Trophoblast cell (in vitro differentiated cells and primary cell): ENCODE data around the gene ACCSL.

Experiments used
- DNase-seq, 2 donors: peaks; one replicate each; pipeline ENCODE4 v3.0.0-alpha.2; 2016
- H2AFZ ChIP-seq: 2 replicates; pipeline ENCODE4 v1.6.1; 2013; ENCODE audit warnings: low read length, moderate library complexity, mild to moderate bottlenecking; ENCODE audit not compliant: insufficient read depth, poor library complexity
- H2AK5ac ChIP-seq: 2 replicates; pipeline ENCODE4 v1.6.1; 2013; ENCODE audit warnings: mild to moderate bottlenecking, low read length
- H2BK120ac ChIP-seq: 2 replicates; pipeline ENCODE4 v1.6.1; 2013; ENCODE audit warnings: low read length, mild to moderate bottlenecking, moderate library complexity; ENCODE audit not compliant: insufficient read depth, poor library complexity
- H2BK12ac ChIP-seq: 2 replicates; pipeline ENCODE4 v1.6.1; 2013; ENCODE audit warnings: mild to moderate bottlenecking, low read length, moderate library complexity
- H2BK5ac ChIP-seq: 2 replicates; pipeline ENCODE4 v1.6.1; 2013; ENCODE audit warnings: low read length, low read depth, moderate library complexity, mild to moderate bottlenecking; ENCODE audit not compliant: poor library complexity
- H3K14ac ChIP-seq: 2 replicates; pipeline ENCODE4 v1.6.1; 2013; ENCODE audit warnings: mild to moderate bottlenecking, low read length
- H3K18ac ChIP-seq: 2 replicates; pipeline ENCODE4 v1.6.1; 2013; ENCODE audit warnings: mild to moderate bottlenecking, low read length
- H3K23ac ChIP-seq: 2 replicates; pipeline ENCODE4 v1.6.1; 2013; ENCODE audit warnings: low read length
- H3K27ac ChIP-seq: 2 replicates; pipeline ENCODE4 v1.5.1; 2013; ENCODE audit warnings: low read depth, mild to moderate bottlenecking, inconsistent platforms, low read length, moderate library complexity
- H3K27me3 ChIP-seq: 2 replicates; pipeline ENCODE4 v1.6.1; 2013; ENCODE audit warnings: inconsistent platforms, mild to moderate bottlenecking, low read length, moderate library complexity; ENCODE audit not compliant: insufficient read depth
- H3K36me3 ChIP-seq, 2 experiments: 1 replicate in 1 of 2; 2 replicates in 1 of 2; pipeline ENCODE4 v1.6.1; 2013; ENCODE audit warnings: low read length in 2 of 2, mild to moderate bottlenecking in 2 of 2, moderate library complexity in 1 of 2; ENCODE audit not compliant: insufficient read depth in 2 of 2, control insufficient read depth in 1 of 2
- H3K4ac ChIP-seq: 2 replicates; pipeline ENCODE4 v1.6.1; 2013; ENCODE audit warnings: low read depth, mild to moderate bottlenecking, low read length, moderate library complexity
- H3K4me1 ChIP-seq, 2 experiments: 1 replicate in 1 of 2; 2 replicates in 1 of 2; pipeline ENCODE4 v1.6.1; 2013; ENCODE audit warnings: low read length in 2 of 2, mild to moderate bottlenecking in 2 of 2, moderate library complexity in 1 of 2; ENCODE audit not compliant: insufficient read depth in 2 of 2, control insufficient read depth in 1 of 2
- H3K4me2 ChIP-seq: 2 replicates; pipeline ENCODE4 v1.6.1; 2013; ENCODE audit warnings: inconsistent platforms, mild to moderate bottlenecking, low read length, moderate library complexity
- H3K4me3 ChIP-seq: 2 replicates; pipeline ENCODE4 v1.5.1; 2013; ENCODE audit warnings: mild to moderate bottlenecking, low read depth, low read length, inconsistent platforms
- H3K79me1 ChIP-seq: one replicate; pipeline ENCODE4 v1.6.1; 2013; ENCODE audit warnings: low read length
- H3K79me2 ChIP-seq: 2 replicates; pipeline ENCODE4 v1.6.1; 2013; ENCODE audit warnings: low read length, mild to moderate bottlenecking; ENCODE audit not compliant: control insufficient read depth, insufficient read depth, poor library complexity
- H3K9ac ChIP-seq: 2 replicates; pipeline ENCODE4 v1.6.1; 2013; ENCODE audit warnings: mild to moderate bottlenecking, low read length
- H3K9me3 ChIP-seq: 2 replicates; pipeline ENCODE4 v1.6.1; 2013; ENCODE audit warnings: low read depth, mild to moderate bottlenecking, control low read depth, inconsistent platforms, low read length; ENCODE audit not compliant: insufficient read depth
- H4K12ac ChIP-seq: 2 replicates; pipeline ENCODE4 v1.6.1; 2013; ENCODE audit warnings: low read depth, mild to moderate bottlenecking, low read length, moderate library complexity
- H4K8ac ChIP-seq: 2 replicates; pipeline ENCODE4 v1.6.1; 2013; ENCODE audit warnings: low read depth, mild to moderate bottlenecking, low read length, moderate library complexity
- H4K91ac ChIP-seq: one replicate; pipeline ENCODE4 v1.6.1; 2013; ENCODE audit warnings: low read depth, mild to moderate bottlenecking, low read length, moderate library complexity
- WGBS: extraction: QIAGEN DNeasy Blood & Tissue Kit; methylation state at CpG from one replicate; pipeline ENCODE4 v1.1.7; 2013; ENCODE audit warnings: missing lambda C conversion rate; ENCODE audit not compliant: insufficient read length, insufficient coverage; ENCODE audit errors: extremely low coverage; 5-methylcytosine and 5-hydroxymethylcytosine counted together

Gene ACCSL

DNA sequence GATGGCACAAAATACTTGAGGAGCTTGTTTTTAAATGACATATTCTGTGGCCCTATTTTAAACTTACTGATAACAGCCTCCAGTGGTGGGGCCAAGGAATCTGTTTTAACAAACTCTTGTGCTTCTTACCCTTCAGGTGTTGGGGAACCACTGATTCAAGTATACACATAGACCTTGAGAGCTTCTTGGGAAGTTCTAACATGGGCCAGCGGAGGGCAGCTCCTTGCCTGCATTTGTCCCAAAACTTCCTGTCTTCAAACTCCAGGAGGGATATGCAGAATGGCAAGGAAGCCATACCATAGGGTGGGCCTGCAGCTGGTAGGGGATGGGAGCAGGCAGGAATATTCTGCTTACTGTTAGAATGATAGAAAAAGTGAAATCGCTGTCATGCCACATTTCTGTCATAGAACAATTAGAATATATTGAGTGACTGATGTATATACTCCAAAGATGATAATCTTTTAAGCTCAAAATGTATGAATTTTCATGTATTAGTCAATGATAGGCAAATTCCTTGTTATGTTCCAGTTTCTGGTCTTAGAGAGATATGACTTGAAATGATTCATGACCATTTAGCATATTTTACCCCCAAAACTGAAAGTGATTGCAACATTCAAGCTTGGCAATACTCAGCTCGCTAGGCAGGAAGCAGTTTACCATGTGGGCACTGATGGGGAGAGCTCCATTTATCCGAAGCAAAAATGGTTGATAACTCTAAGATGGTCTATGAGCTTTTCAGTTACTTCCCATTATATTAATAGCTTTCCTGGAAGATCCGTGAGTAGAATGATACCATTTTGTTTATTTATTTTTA, 56.9 kb downstream of the ACCSL start:
- H3K27ac ChIP-seq, result no peak overlapping the region
- H3K79me1 ChIP-seq, result no peaks in the 10 kb centered on the region
- no peak overlapping the region for H3K14ac ChIP-seq
- no peak overlapping the region for H3K4me2 ChIP-seq
- H3K4me3 ChIP-seq, result no peak overlapping the region
- no CpG with 5 or more reads among the region's 5 CpGs for WGBS
- no peaks in the 10 kb centered on the region for H3K4me1 ChIP-seq
- no peak overlapping the region for H2AK5ac ChIP-seq
- H3K9ac ChIP-seq, result no peak overlapping the region
- no peak overlapping the region for H3K23ac ChIP-seq
- peaks cover 5 to 11% of the 10 kb centered on the region in 2 experiments for H3K36me3 ChIP-seq
- H3K27me3 ChIP-seq, result no peaks in the 10 kb centered on the region
- no peak overlapping the region for H3K4ac ChIP-seq
- H4K91ac ChIP-seq, result no peak overlapping the region
- H3K79me2 ChIP-seq, result no peaks in the 10 kb centered on the region
- H2AFZ ChIP-seq, result no peak overlapping the region
- H2BK120ac ChIP-seq, result no peak overlapping the region
- H4K8ac ChIP-seq, result no peak overlapping the region
- H2BK5ac ChIP-seq, result no peak overlapping the region
- H3K18ac ChIP-seq, result no peak overlapping the region
- DNase-seq, result no peak
- H2BK12ac ChIP-seq, result no peak overlapping the region
- H4K12ac ChIP-seq, result no peak overlapping the region
- no peaks in the 10 kb centered on the region for H3K9me3 ChIP-seq

DNA sequence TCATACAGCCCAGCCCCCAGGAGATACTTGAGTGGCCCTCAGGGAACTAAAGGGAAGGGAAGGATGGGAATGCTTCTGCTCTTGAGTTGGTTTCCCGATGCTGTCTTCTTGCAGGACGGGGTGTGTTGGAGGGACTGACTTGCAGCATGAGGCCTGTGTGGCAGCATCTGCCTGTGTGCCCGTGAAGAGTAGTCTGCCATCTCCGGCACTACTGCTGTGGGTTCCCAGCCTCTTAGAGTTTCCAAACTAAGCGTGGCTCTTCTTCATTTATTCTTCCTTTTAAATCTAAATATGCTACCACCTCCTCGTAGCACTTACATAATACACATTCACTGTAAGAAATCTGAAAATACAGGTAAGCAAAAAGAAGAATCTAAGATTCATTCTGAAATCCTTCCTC, 60.5 kb downstream of the ACCSL start:
- Histone ChIP-seq H3K9ac (no peak overlapping the region), H3K27ac (no peak overlapping the region), H3K18ac (no peak overlapping the region), H3K23ac (no peak overlapping the region), H4K8ac (no peak overlapping the region), H3K79me2 (no peaks in the 10 kb centered on the region), H3K4me1 (no peaks in the 10 kb centered on the region), H3K4me3 (no peak overlapping the region), H3K4me2 (no peak overlapping the region), H3K36me3 (peaks cover 7 to 11% of the 10 kb centered on the region in 2 experiments), H4K12ac (no peak overlapping the region), H3K9me3 (no peaks in the 10 kb centered on the region), H2AK5ac (no peak overlapping the region), H3K27me3 (no peaks in the 10 kb centered on the region), H4K91ac (no peak overlapping the region), H3K4ac (no peak overlapping the region), H2BK120ac (no peak overlapping the region), H3K14ac (no peak overlapping the region), H2BK5ac (no peak overlapping the region), H2AFZ (no peak overlapping the region), H2BK12ac (no peak overlapping the region), H3K79me1 (no peaks in the 10 kb centered on the region)
- WGBS, result no CpG with 5 or more reads among the region's 6 CpGs
- no peak for DNase-seq
